ENCODE results near the gene TBC1D16. TPM values are rescaled to one million over a fixed set of nuclear protein-coding genes. Genes with fewer than 3 reads are reported as not detected.

The TBC1D16 gene
- total RNA-seq, 1 experiment from 2014 or later, result 53.6 TPM

GRCh38 chr17:80026359-80027042 is 9.2 kb downstream of the TBC1D16 start:
- peak; percentile 20 for DNase-seq (ENCODE audit: low read depth)

DNA sequence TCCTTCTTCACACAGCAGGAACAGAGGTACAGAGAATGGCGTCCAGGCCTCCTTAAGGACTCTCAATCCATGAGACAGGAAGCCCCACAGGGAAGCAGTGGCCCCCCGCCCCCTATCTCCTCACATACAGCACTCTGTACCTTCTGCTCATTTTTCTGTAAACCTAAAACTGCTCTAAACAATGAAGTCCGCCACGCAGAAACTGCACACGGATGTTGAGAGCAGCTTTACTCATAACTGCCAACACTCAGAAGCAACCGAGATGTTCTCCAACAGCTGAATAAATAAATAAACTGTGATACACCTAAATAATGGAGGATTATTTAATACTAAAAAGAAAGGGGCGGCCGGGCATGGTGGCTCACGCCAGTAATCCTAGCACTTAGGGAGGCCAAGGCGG is 9.9 kb downstream of the TBC1D16 start:
- peak; percentile 92 for DNase-seq (ENCODE audit: low read depth)

GRCh38 chr17:80025140-80025539 is 10.5 kb downstream of the TBC1D16 start:
- peak; percentile 95 for DNase-seq (ENCODE audit: low read depth)

- DNase-seq (ENCODE audit: low read depth), result no peak
Measured at GRCh38 chr17:80024206-80024972, 11.3 kb downstream of the TBC1D16 start.

DNA sequence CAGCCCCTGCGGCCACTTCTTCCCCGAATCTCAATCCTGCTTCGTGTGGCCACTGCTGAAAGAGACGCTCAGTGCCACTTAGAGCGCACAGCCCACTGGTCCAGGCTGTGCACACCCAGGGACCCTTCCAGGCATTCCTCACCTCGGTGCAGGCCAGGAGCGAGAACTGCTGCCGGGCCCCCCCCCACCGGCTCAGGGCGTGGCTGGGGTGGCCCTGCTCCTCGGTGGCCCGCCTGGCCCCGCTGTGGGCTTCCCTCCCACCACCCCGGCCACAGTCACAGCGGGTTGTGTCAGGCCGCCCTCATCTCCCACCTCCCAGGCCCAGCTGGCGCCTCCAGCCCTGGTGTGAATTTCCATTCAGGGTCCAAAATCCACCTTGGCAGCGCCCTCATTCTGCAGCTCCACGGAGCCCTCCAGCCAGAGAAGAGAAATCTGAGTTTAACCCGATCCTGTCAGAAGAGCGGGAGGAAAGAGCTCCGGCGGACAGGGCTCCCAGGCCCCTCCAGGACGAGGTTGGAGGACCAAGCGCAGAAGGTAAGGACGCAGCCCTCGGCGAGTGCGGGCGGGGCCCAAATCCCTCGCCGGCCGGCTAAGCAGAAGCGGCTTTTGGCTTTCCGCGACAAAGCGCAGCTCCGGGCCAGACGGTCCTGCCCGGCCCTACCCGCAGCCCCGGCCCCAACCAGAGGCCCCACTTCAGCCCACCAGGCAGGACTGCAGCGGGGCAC is 12.0 kb downstream of the TBC1D16 start:
- DNase-seq (ENCODE audit: low read depth), result no peak

GRCh38 chr17:80021600-80021999 is 14.1 kb downstream of the TBC1D16 start:
- DNase-seq (ENCODE audit: low read depth), result peak; percentile 13

- no peak for DNase-seq (ENCODE audit: low read depth)
Measured at GRCh38 chr17:80018917-80019651, 16.6 kb downstream of the TBC1D16 start.

- no peak for DNase-seq (ENCODE audit: low read depth)
Measured at GRCh38 chr17:80017226-80018010, 18.3 kb downstream of the TBC1D16 start.

DNA sequence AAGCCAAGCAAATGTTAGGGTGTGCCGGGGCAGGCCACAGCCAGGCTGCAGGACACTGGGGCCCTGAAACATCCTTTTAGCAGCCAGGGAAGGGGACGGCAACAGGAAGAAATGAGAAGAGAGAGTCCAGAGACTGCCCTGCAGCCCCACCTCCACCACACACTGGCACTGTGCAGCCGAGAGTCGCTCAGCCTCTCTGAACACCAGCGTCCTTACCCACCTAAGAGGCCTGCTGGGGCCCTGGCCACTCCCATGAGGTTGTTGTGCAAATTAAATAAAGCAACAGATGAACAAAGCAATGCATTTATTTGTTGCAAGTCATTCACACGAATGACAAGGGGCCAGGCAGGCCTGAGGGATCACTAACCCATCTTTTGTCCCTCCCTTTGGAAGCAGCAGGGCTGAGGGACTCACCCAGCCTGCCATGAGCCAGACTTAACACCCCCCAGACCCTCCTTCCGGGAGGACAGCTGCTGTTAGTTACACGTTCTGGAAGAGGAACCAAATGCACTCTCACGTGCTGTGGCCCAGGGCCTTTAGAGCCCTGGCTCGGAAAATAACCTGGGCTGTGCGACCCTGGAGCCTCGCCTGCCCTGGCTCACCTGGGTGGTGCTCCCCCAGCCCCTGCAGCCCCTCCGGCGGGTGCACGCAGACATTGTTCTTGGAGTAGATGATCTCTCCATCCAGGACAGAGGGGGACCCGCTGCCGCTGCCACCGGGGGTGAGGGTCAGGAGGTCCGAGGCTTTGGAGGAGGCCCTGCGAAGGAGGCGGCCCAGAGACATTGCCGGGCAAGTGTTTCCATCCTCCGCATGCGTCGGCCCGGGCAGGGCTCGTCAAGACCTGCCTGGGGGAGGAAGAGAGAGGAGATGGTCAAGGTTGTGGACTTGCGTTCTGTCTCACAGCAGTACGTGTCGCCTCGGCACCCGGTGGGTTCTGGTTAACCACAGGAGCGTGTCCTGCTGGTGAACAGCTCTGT is 22.6 kb downstream of the TBC1D16 start:
- DNase-seq (ENCODE audit: low read depth), result no peak

DNA sequence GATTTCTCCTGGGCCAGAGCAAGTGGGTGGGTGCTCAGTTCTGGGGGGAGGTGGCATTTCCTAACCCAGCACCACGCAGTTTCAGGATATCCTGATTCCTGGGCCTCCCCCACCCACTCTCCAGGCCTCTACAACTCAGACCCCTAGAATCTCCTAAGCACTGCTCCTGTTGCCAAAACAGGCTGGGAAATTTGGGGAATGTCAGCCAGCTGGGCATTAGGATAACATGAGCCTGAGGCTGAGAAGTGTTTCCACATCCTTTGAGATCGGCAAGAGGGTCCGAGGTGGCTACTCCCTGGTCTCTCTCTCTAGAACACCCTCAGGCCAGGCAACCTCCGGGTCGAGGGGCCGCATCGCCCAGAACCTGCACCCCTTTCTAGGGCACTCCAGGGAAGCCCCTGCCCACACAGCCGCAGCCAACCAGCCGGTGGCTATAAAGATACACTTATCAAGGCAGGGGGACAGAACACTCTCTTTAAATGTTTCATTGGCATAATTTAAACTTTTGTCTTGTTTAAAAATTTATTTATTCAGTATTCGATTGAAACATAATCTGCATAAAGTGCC is 23.6 kb downstream of the TBC1D16 start:
- no peak for DNase-seq (ENCODE audit: low read depth)

DNA sequence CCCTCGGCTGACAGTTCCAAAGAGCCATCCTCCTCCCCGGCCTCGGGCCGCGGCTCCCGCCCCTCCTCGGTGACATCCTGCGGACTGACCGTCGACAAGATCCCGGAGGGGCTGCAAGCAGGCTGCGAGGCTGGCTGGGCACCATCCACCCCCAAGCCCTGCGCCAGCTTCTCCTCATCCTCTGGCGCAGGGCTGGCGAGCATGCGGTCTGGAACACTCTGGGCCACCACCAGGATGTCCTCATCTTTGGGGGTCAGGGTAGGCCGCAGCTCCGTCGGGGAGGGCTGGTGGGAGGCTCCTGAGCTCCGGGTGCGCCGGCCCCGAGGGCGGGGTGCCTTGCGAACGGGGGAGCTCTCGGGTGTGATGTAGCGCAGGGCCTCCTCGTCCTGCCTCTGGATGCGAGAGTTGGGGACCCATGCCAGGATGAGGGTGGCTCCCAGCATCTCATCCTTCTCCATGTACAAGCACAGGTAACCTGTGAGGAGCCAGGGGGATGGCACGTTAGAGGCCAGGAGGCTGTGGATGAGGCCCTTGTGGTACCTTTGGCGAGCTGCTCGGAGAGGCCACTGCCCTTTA is 25.3 kb downstream of the TBC1D16 start:
- DNase-seq (ENCODE audit: low read depth), result no peak

GRCh38 chr17:80009391-80010282 is 26.0 kb downstream of the TBC1D16 start:
- no peak for DNase-seq (ENCODE audit: low read depth)

DNA sequence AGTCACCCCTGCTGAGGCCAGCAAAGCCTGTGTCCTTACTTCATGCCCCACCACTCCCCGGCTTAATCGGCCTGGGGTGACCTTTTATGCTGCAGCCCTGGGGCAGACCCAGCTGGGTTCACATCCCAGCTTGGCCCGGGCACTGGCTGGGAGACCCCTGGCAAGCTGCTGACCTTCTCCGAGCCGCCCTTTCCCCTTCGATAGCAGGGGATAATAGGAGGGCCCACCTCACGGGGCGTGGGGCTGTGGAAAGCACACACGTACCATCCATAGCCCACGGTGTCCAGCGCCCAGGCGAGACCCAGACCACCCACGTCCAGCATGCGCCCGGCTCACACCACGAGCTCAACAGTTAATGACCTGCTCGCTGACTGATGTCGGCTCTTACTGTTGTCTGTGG is 26.8 kb downstream of the TBC1D16 start:
- no peak for DNase-seq (ENCODE audit: low read depth)

- peak; percentile 57 for DNase-seq (ENCODE audit: low read depth)
Measured at GRCh38 chr17:80008383-80008840, 27.3 kb downstream of the TBC1D16 start.

GRCh38 chr17:80007939-80008338 is 27.7 kb downstream of the TBC1D16 start:
- DNase-seq (ENCODE audit: low read depth), result no peak

DNA sequence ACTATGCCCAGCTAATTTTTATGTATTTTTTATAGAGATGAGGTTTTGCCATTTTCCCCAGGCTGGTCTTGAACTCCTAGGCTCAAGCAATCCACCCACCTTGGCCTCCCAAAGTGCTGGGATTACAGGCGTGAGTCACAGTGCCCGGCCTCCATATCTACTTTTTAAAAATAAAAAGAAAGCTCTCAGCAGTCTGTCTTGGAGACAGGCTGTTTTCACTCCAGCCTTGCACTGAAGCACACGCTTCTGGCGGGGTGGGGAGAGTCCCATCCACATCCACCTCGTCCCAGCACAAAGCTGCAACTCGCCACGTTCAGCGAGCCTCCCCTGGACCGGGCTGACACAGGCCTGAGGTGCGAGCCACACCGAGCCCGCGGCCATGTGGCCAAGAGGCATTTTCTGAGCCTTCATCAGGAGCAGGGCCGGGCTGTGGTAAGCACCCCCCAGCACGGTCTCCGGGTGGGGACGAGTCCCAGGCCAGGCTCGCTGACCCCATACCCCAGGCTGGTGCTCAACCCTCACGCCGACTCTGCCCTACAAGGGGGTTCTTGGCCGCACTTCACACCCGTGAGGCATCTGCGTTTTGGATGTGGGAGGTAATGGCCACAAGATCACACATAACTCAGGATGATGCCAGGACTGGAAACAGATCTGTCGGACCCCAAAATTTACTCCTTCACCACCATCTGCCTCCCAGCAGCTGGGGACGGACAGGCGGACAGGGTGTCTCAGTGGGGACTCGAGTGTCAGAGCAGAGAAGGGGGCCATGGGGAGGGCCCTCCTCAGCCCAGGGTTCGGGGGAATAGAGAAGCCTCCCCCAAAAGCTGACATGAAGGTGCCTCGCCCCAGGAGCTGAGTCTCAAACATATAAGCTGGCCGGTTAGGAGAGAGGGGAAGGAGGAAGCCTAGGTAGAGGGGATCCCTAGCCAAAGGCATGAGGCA is 28.6 kb downstream of the TBC1D16 start:
- DNase-seq (ENCODE audit: low read depth), result no peak

GRCh38 chr17:80006339-80006720 is 29.3 kb downstream of the TBC1D16 start:
- no peak for DNase-seq (ENCODE audit: low read depth)

Data from LHCN-M2 (cell line).